K562 (cell line): ENCODE data around the gene DNAJB11. TPM values are rescaled to one million over a fixed set of nuclear protein-coding genes. Genes with fewer than 3 reads are reported as not detected.

Experiments
- ASH1L ChIP-seq: fragments of 450-650 bp; IDR thresholded peaks from 2 replicates; pipeline ENCODE4 v1.6.1; 2018; ENCODE audit warnings: borderline replicate concordance, mild to moderate bottlenecking, low read depth; ENCODE audit not compliant: partially characterized antibody
- ATF7 ChIP-seq: fragments of 450-650 bp; IDR thresholded peaks from 2 replicates; pipeline ENCODE4 v1.7.1; 2014; ENCODE audit warnings: mild to moderate bottlenecking, moderate library complexity
- CREBBP ChIP-seq: IDR thresholded peaks from one replicate; pipeline ENCODE4 v1.6.1; 2012; ENCODE audit warnings: low read depth, mild to moderate bottlenecking, control low read depth, inconsistent platforms, low read length
- FOXK1 ChIP-seq: sonication (generic); formaldehyde crosslinking; IDR thresholded peaks from 2 replicates; pipeline ENCODE4 v1.8.0; 2022; ENCODE audit warnings: missing genetic modification reagents, mild to moderate bottlenecking, borderline replicate concordance
- NFRKB ChIP-seq: fragments of 450-650 bp; IDR thresholded peaks from 2 replicates; pipeline ENCODE4 v1.6.1; 2016; ENCODE audit warnings: low read depth
- OTX1 ChIP-seq: fragments of 450-650 bp; formaldehyde crosslinking; IDR thresholded peaks from 2 replicates; pipeline ENCODE4 v1.4.0; 2022; ENCODE audit warnings: mild to moderate bottlenecking
- POLR2AphosphoS2 ChIP-seq: IDR thresholded peaks from 2 replicates; pipeline ENCODE4 v1.6.1; 2012; ENCODE audit warnings: low read length, improper control_type of control experiment
- PRPF4 ChIP-seq: fragments of 200-400 bp; formaldehyde crosslinking; IDR thresholded peaks from one replicate; pipeline ENCODE4 v1.6.1; 2017; ENCODE audit warnings: low read length, low read depth, mild to moderate bottlenecking; ENCODE audit not compliant: insufficient read depth, poor library complexity, severe bottlenecking
- SRSF9 ChIP-seq: fragments of 200-400 bp; formaldehyde crosslinking; IDR thresholded peaks from 2 replicates; pipeline ENCODE4 v1.6.1; 2017; ENCODE audit warnings: low read depth, low read length, borderline replicate concordance
- YY1 ChIP-seq, 3 experiments: IDR thresholded peaks; 2 replicates each; pipeline ENCODE4 v1.6.1; 2011; ENCODE audit warnings: low read length in 2 of 3, mild to moderate bottlenecking in 2 of 3, moderate library complexity in 2 of 3, borderline replicate concordance in 1 of 3, control low read depth in 1 of 3, low read depth in 1 of 3; ENCODE audit not compliant: insufficient read depth in 3 of 3, insufficient replicate concordance in 2 of 3, control insufficient read depth in 1 of 3, insufficient read length in 1 of 3; ENCODE audit errors: extremely low read depth in 1 of 3
- ZBTB17 ChIP-seq: fragments of 450-650 bp; formaldehyde crosslinking; IDR thresholded peaks from 2 replicates; pipeline ENCODE4 v1.4.0; 2020; ENCODE audit warnings: mild to moderate bottlenecking
- polyA plus RNA-seq, 8 experiments: library from polyadenylated mRNA; depleted of rRNA in 4 of 8; stranded (reverse) in 5 of 8; unstranded in 3 of 8; fragments of >200 nt; fragmentation: Nextera tagmentation in 2 of 8; fragmentation: Illumina TruSeq in 1 of 8; extraction: Ambion mirVana in 2 of 8; extraction: Trizol in 1 of 8; gene quantifications; 2 replicates each; pipeline versions ENCODE4 v1.2.1 to v1.2.3, GENCODE V29; 2011 to 2014; ENCODE audit warnings: inconsistent platforms in 1 of 8, missing spikeins in 1 of 8
- total RNA-seq, 7 experiments: library from RNA; depleted of rRNA in 6 of 7; stranded (reverse); fragments of >200 nt in 6 of 7; fragmentation: Illumina TruSeq in 2 of 7; extraction: Trizol in 2 of 7; gene quantifications; 2 replicates each; pipeline versions ENCODE4 v1.2.1 to v1.2.3, GENCODE V29; 2011 to 2021; ENCODE audit warnings: low replicate concordance in 1 of 7
- TF ChIP-seq, protein P1 (sequence below): sonication (generic); formaldehyde crosslinking; IDR thresholded peaks from 2 replicates; pipeline ENCODE4 v1.8.0; 2022; ENCODE audit warnings: mild to moderate bottlenecking, missing genetic modification reagents
- TF ChIP-seq, protein P2 (sequence below): fragments of 450-650 bp; IDR thresholded peaks from 2 replicates; pipeline ENCODE4 v1.6.1; 2018; ENCODE audit warnings: mild to moderate bottlenecking, low read depth; ENCODE audit not compliant: partially characterized antibody
- TF ChIP-seq, protein P3 (sequence below), 2 experiments: fragments of 450-650 bp; IDR thresholded peaks; 2 replicates each; pipeline ENCODE4 v1.6.1; 2018; ENCODE audit warnings: mild to moderate bottlenecking in 2 of 2, low read depth in 1 of 2; ENCODE audit not compliant: partially characterized antibody in 2 of 2

DNAJB11 gene
- total and polyA plus RNA-seq, 9 of the 15 experiments (the other 6 are each of a cell fraction or from before 2014, with no cell fraction given): 14.8 to 74.7 (median 63.8) TPM

DNA sequence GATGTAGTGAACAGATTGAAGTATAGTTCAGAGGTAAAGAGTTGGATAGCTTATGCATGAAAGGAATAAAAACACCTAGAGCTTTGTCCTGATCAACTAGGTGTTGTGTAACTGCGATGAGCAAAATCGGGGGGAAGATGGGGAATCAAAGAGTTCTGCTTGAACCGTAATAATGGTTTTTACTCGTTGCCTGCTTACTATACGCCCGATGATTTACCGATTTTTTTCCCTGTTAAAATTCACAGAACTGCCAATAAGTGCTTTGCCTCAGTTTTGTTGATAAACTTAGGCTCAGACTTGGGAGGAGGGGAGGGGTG lies 783 bp upstream of the DNAJB11 start (continued):
- TF ChIP-seq POLR2AphosphoS2 (no peak), ATF7 (no peak), OTX1 (no peak), YY1 (IDR thresholded peaks at IDR 0.05; ENCODE audit: borderline replicate concordance in 1 of 3, control insufficient read depth in 1 of 3, extremely low read depth in 1 of 3, insufficient read depth in 3 of 3, insufficient read length in 1 of 3, insufficient replicate concordance in 2 of 3, low read depth in 1 of 3, low read length in 2 of 3) (no peak), NFRKB (peak; percentile 61; the same call in 1 of the 2 replicates), ASH1L (no peak), FOXK1 (CRISPR knock-in tag) (no peak), CREBBP (no peak), ZBTB17 (CRISPR knock-in tag) (no peak), PRPF4 (no peak), SRSF9 (no peak)
- TF ChIP-seq, protein P1, sequence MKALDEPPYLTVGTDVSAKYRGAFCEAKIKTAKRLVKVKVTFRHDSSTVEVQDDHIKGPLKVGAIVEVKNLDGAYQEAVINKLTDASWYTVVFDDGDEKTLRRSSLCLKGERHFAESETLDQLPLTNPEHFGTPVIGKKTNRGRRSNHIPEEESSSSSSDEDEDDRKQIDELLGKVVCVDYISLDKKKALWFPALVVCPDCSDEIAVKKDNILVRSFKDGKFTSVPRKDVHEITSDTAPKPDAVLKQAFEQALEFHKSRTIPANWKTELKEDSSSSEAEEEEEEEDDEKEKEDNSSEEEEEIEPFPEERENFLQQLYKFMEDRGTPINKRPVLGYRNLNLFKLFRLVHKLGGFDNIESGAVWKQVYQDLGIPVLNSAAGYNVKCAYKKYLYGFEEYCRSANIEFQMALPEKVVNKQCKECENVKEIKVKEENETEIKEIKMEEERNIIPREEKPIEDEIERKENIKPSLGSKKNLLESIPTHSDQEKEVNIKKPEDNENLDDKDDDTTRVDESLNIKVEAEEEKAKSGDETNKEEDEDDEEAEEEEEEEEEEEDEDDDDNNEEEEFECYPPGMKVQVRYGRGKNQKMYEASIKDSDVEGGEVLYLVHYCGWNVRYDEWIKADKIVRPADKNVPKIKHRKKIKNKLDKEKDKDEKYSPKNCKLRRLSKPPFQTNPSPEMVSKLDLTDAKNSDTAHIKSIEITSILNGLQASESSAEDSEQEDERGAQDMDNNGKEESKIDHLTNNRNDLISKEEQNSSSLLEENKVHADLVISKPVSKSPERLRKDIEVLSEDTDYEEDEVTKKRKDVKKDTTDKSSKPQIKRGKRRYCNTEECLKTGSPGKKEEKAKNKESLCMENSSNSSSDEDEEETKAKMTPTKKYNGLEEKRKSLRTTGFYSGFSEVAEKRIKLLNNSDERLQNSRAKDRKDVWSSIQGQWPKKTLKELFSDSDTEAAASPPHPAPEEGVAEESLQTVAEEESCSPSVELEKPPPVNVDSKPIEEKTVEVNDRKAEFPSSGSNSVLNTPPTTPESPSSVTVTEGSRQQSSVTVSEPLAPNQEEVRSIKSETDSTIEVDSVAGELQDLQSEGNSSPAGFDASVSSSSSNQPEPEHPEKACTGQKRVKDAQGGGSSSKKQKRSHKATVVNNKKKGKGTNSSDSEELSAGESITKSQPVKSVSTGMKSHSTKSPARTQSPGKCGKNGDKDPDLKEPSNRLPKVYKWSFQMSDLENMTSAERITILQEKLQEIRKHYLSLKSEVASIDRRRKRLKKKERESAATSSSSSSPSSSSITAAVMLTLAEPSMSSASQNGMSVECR: no peak
- TF ChIP-seq, protein P2, sequence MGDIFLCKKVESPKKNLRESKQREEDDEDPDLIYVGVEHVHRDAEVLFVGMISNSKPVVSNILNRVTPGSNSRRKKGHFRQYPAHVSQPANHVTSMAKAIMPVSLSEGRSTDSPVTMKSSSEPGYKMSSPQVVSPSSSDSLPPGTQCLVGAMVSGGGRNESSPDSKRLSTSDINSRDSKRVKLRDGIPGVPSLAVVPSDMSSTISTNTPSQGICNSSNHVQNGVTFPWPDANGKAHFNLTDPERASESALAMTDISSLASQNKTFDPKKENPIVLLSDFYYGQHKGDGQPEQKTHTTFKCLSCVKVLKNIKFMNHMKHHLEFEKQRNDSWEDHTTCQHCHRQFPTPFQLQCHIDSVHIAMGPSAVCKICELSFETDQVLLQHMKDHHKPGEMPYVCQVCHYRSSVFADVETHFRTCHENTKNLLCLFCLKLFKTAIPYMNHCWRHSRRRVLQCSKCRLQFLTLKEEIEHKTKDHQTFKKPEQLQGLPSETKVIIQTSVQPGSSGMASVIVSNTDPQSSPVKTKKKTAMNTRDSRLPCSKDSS: peak; percentile 21
- TF ChIP-seq, protein P3, sequence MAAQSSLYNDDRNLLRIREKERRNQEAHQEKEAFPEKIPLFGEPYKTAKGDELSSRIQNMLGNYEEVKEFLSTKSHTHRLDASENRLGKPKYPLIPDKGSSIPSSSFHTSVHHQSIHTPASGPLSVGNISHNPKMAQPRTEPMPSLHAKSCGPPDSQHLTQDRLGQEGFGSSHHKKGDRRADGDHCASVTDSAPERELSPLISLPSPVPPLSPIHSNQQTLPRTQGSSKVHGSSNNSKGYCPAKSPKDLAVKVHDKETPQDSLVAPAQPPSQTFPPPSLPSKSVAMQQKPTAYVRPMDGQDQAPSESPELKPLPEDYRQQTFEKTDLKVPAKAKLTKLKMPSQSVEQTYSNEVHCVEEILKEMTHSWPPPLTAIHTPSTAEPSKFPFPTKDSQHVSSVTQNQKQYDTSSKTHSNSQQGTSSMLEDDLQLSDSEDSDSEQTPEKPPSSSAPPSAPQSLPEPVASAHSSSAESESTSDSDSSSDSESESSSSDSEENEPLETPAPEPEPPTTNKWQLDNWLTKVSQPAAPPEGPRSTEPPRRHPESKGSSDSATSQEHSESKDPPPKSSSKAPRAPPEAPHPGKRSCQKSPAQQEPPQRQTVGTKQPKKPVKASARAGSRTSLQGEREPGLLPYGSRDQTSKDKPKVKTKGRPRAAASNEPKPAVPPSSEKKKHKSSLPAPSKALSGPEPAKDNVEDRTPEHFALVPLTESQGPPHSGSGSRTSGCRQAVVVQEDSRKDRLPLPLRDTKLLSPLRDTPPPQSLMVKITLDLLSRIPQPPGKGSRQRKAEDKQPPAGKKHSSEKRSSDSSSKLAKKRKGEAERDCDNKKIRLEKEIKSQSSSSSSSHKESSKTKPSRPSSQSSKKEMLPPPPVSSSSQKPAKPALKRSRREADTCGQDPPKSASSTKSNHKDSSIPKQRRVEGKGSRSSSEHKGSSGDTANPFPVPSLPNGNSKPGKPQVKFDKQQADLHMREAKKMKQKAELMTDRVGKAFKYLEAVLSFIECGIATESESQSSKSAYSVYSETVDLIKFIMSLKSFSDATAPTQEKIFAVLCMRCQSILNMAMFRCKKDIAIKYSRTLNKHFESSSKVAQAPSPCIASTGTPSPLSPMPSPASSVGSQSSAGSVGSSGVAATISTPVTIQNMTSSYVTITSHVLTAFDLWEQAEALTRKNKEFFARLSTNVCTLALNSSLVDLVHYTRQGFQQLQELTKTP (IDR thresholded peaks at IDR 0.05; ENCODE audit: low read depth in 1 of 2, partially characterized antibody in 2 of 2): peak in 1 of 2 experiments; percentile 10
